K562 (cell line): ENCODE measurements around the gene LRRFIP2. TPM values are rescaled to one million over a fixed set of nuclear protein-coding genes. Genes with fewer than 3 reads are reported as not detected.

Experiments used
- ATAC-seq: fragments of 200-7000 bp; cut with Tn5 transposase; 3 replicates; pipeline ENCODE4 v1.9.1; 2020; ENCODE audit warnings: moderate library complexity
- BruUV-seq: library from RNA; stranded (reverse); fragments of 400-500 nt; replicated peaks from 2 replicates; lab custom pipeline; 2021; lab: Mats Ljungman, UMichigan
- CTCF ChIA-PET: fragments of 300-600 bp; formaldehyde crosslinking; extraction: SDS; loops from one replicate; lab custom pipeline; 2021; ENCODE audit warnings: low intra/inter-chr PET ratio; lab: Yijun Ruan, JAX
- POLR2A ChIA-PET: fragments of 300-600, 350-650 bp; sonication (Branson Sonifier 250); formaldehyde crosslinking; extraction: SDS; loops from one replicate; lab custom pipeline; 2021; ENCODE audit warnings: antibody characterized with exemption, inconsistent platforms; lab: Yijun Ruan, JAX
- DNase-seq, 4 experiments: peaks; one replicate each; pipeline versions ENCODE4 v3.0.0 to v3.0.0-alpha.2; 2011 to 2018; ENCODE audit warnings: low spot score in 3 of 4, mixed read lengths in 3 of 4; ENCODE audit errors: extremely low read depth in 1 of 4
- FAIRE-seq: peaks from 2 replicates; lab custom pipeline; 2011; peaks lifted over from hg19 to GRCh38; lab: Jason Lieb, UNC
- H2AFZ ChIP-seq: 2 replicates; pipeline ENCODE4 v1.6.0; 2011; ENCODE audit warnings: low read depth, low read length, control low read depth, inconsistent platforms
- H3K27ac ChIP-seq: fragments of 200-600 bp; 3 replicates; pipeline ENCODE4 v1.8.0; 2011; ENCODE audit warnings: low read depth, mild to moderate bottlenecking, control low read depth, inconsistent platforms, low read length, moderate library complexity, mixed read lengths; ENCODE audit errors: extremely low read depth
- H3K27me3 ChIP-seq, 2 experiments: fragments of 300-600 bp in 1 of 2; 2 replicates in 1 of 2; 3 replicates in 1 of 2; pipeline versions ENCODE4 v1.6.0 to v1.8.0; 2011; ENCODE audit warnings: inconsistent platforms in 2 of 2, low read length in 2 of 2, mild to moderate bottlenecking in 1 of 2, mixed read lengths in 1 of 2, moderate library complexity in 1 of 2; ENCODE audit not compliant: control insufficient read depth in 2 of 2, insufficient read depth in 2 of 2
- H3K36me3 ChIP-seq: fragments of 300-600 bp; 3 replicates; pipeline ENCODE4 v1.8.0; 2011; ENCODE audit warnings: mild to moderate bottlenecking, low read length, inconsistent platforms; ENCODE audit not compliant: control insufficient read depth, insufficient read depth
- H3K4me1 ChIP-seq, 2 experiments: fragments of 200-600 bp in 1 of 2; replicated peaks in 1 of 2; 2 replicates in 1 of 2; 3 replicates in 1 of 2; pipeline versions ENCODE4 v1.5.1 to v1.8.0; 2011; ENCODE audit warnings: inconsistent platforms in 2 of 2, low read length in 2 of 2, mild to moderate bottlenecking in 1 of 2, mixed read lengths in 1 of 2, moderate library complexity in 1 of 2; ENCODE audit not compliant: control insufficient read depth in 2 of 2, insufficient read depth in 2 of 2
- H3K4me2 ChIP-seq: 2 replicates; pipeline ENCODE4 v1.6.1; 2011; ENCODE audit warnings: low read length, control low read depth, inconsistent platforms, mixed read lengths; ENCODE audit not compliant: insufficient read depth
- H3K4me3 ChIP-seq: fragments of 200-600 bp; sonication (generic), shearing (Covaris generic); 2 replicates; pipeline ENCODE4 v1.5.1; 2016; ENCODE audit warnings: control low read depth, inconsistent platforms
- H3K79me2 ChIP-seq: fragments of 200-600 bp; 3 replicates; pipeline ENCODE4 v1.8.0; 2011; ENCODE audit warnings: low read length, inconsistent platforms; ENCODE audit not compliant: control insufficient read depth, insufficient read depth
- H3K9ac ChIP-seq, 2 experiments: 2 replicates each; pipeline versions ENCODE4 v1.6.0 to v1.6.1; 2011; ENCODE audit warnings: low read depth in 2 of 2, low read length in 2 of 2, control low read depth in 1 of 2, inconsistent platforms in 1 of 2, mild to moderate bottlenecking in 1 of 2, mixed read lengths in 1 of 2; ENCODE audit not compliant: insufficient read depth in 1 of 2
- H3K9me1 ChIP-seq: one replicate; pipeline ENCODE4 v1.6.0; 2011; ENCODE audit warnings: inconsistent platforms, mild to moderate bottlenecking, low read length, moderate library complexity; ENCODE audit not compliant: control insufficient read depth, insufficient read depth
- H3K9me3 ChIP-seq: replicated peaks from 2 replicates; pipeline ENCODE4 v1.5.1; 2011; ENCODE audit warnings: low read depth, low read length, inconsistent platforms; ENCODE audit not compliant: control insufficient read depth, insufficient read depth
- H4K20me1 ChIP-seq: replicated peaks from 2 replicates; pipeline ENCODE4 v1.6.1; 2011; ENCODE audit warnings: low read length, inconsistent platforms, mixed read lengths; ENCODE audit not compliant: control insufficient read depth, insufficient read depth
- CEBPB ChIP-seq: fragments of 450-650 bp; IDR thresholded peaks from 2 replicates; pipeline ENCODE4 v1.6.1; 2016; ENCODE audit warnings: missing genetic modification characterization, missing compliant biosample characterization
- HOMEZ ChIP-seq: fragments of 250-450 bp; sonication (Bioruptor Pico); IDR thresholded peaks from 2 replicates; pipeline ENCODE4 v1.4.0; 2020; ENCODE audit warnings: mild to moderate bottlenecking, moderate library complexity
- IRF9 ChIP-seq: fragments of 450-650 bp; IDR thresholded peaks from 2 replicates; pipeline ENCODE4 v1.6.1; 2016; ENCODE audit warnings: missing biosample characterization, missing genetic modification characterization
- PRMT5 ChIP-seq: sonication (generic); formaldehyde crosslinking; IDR thresholded peaks from 2 replicates; pipeline ENCODE4 v1.5.0; 2020; ENCODE audit warnings: missing genetic modification reagents
- SAFB ChIP-seq: fragments of 200-400 bp; formaldehyde crosslinking; IDR thresholded peaks from 2 replicates; pipeline ENCODE4 v1.6.1; 2017; ENCODE audit warnings: low read depth, low read length, borderline replicate concordance
- ZNF668 ChIP-seq: fragments of 250-450 bp; sonication (Bioruptor Pico); IDR thresholded peaks from 2 replicates; pipeline ENCODE4 v1.8.0; 2022; ENCODE audit warnings: mild to moderate bottlenecking, inconsistent platforms
- whole genome bisulfite sequencing: fragments of 100-300 bp; shearing (Covaris generic); methylation state at CpG from one replicate; pipeline ENCODE4 v1.1.6; 2016; ENCODE audit warnings: low coverage, mixed read lengths; ENCODE audit not compliant: insufficient coverage; ENCODE audit errors: missing lambda C conversion rate; 5-methylcytosine and 5-hydroxymethylcytosine counted together
- in situ Hi-C: fragments of 300-500 bp; cut with MboI; formaldehyde crosslinking; loops from 4 replicates; pipeline ENCODE4 v1.15.0; 2018; ENCODE audit warnings: inconsistent platforms, mixed read lengths
- intact Hi-C: fragments of 100-400 bp; cut with micrococcal nuclease; formaldehyde crosslinking; loops from 2 replicates; pipeline ENCODE4 v1.14.2; 2022
- polyA plus RNA-seq, 8 experiments: library from polyadenylated mRNA; depleted of rRNA in 4 of 8; stranded (reverse) in 5 of 8; unstranded in 3 of 8; fragments of >200 nt; fragmentation: Nextera tagmentation in 2 of 8; fragmentation: Illumina TruSeq in 1 of 8; extraction: Ambion mirVana in 2 of 8; extraction: Trizol in 1 of 8; gene quantifications; 2 replicates each; pipeline versions ENCODE4 v1.2.1 to v1.2.3, GENCODE V29; 2011 to 2014; ENCODE audit warnings: inconsistent platforms in 1 of 8, missing spikeins in 1 of 8
- total RNA-seq, 7 experiments: library from RNA; depleted of rRNA in 6 of 7; stranded (reverse); fragments of >200 nt in 6 of 7; fragmentation: Illumina TruSeq in 2 of 7; extraction: Trizol in 2 of 7; gene quantifications; 2 replicates each; pipeline versions ENCODE4 v1.2.1 to v1.2.3, GENCODE V29; 2011 to 2021; ENCODE audit warnings: low replicate concordance in 1 of 7
- TF ChIP-seq, protein P1 (sequence below): fragments of 250-450 bp; sonication (Bioruptor Pico); IDR thresholded peaks from 2 replicates; pipeline ENCODE4 v1.5.0; 2021

Gene LRRFIP2
- total and polyA plus RNA-seq, 9 of the 15 experiments (the other 6 are each of a cell fraction or from before 2014, with no cell fraction given): 9.9 to 53.9 (median 42.7) TPM

GRCh38 chr3:37024820-37025405 is 149.5 kb downstream of the LRRFIP2 start:
- Histone ChIP-seq H3K4me1 (peaks cover 4 to 8% of the 10 kb centered on the region in 2 experiments; a peak in 3 of 5 replicates), H3K27me3 (no peaks in the 10 kb centered on the region), H3K27ac (no peak overlapping the region), H3K79me2 (0 out of 3 replicates have a peak, but pooled peaks cover 3% of the 10 kb centered on the region), H3K9me1 (no peaks in the 10 kb centered on the region), H4K20me1 (no peaks in the 10 kb centered on the region), H3K4me3 (no peak overlapping the region), H3K9ac (no peak overlapping the region), H3K9me3 (no peaks in the 10 kb centered on the region), H3K36me3 (peaks cover 93% of the 10 kb centered on the region), H3K4me2 (no peak overlapping the region), H2AFZ (no peak overlapping the region)
- no peak for DNase-seq
- no TSS peak for BruUV-seq
- ChIA-PET CTCF (interaction anchor here (0.7 kb wide), 1 partner anchor 188 kb away, joined by 5 read pairs; no protein-coding TSS in a partner anchor), POLR2A (interaction anchor here (0.8 to 2.7 kb wide), 11 partner anchors 10 to 204 kb away, joined by 3 to 17 read pairs (median 3); partner anchors contain the start of genes EPM2AIP1, LRRFIP2 and MLH1)
- WGBS: 88% methylated on average over 3 of the region's 3 CpGs
- no peak for ATAC-seq
- intact Hi-C loops: loop anchor here (1.0 kb wide), 2 partner anchors 188 to 231 kb away; no protein-coding TSS in a partner anchor
- no peak for FAIRE-seq
- in situ Hi-C loops: no loop called here
- TF ChIP-seq SAFB (no peak), HOMEZ (CRISPR knock-in tag) (no peak), ZNF668 (CRISPR knock-in tag) (no peak), PRMT5 (no peak), CEBPB (tag) (peak; percentile 98), IRF9 (tag) (peak; percentile 94)
- TF ChIP-seq, protein P1, sequence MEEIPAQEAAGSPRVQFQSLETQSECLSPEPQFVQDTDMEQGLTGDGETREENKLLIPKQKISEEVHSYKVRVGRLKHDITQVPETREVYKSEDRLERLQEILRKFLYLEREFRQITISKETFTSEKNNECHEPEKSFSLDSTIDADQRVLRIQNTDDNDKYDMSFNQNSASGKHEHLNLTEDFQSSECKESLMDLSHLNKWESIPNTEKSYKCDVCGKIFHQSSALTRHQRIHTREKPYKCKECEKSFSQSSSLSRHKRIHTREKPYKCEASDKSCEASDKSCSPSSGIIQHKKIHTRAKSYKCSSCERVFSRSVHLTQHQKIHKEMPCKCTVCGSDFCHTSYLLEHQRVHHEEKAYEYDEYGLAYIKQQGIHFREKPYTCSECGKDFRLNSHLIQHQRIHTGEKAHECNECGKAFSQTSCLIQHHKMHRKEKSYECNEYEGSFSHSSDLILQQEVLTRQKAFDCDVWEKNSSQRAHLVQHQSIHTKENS: no peak
